ENCODE measurements around the gene CBX4. TPM values are rescaled to one million over a fixed set of nuclear protein-coding genes. Genes with fewer than 3 reads are reported as not detected.

The CBX4 gene
- total and polyA plus RNA-seq, 2 of the 4 experiments (the other 2 are of a cell fraction): 3.2 to 9.4 TPM

- TF ChIP-seq SMC3 (IDR thresholded peaks at IDR 0.05; ENCODE audit: low read depth, low read length) (no peak), MAZ (IDR thresholded peaks at IDR 0.05; ENCODE audit: borderline replicate concordance, low read depth, low read length) (no peak), MAFK (IDR thresholded peaks at IDR 0.05; ENCODE audit: low read depth, low read length) (no peak), RAD21 (IDR thresholded peaks at IDR 0.05; ENCODE audit: low read length) (no peak), NFE2L2 (IDR thresholded peaks at IDR 0.05; ENCODE audit: low read depth, low read length) (no peak), CHD1 (IDR thresholded peaks at IDR 0.05; ENCODE audit: low read depth, low read length) (no peak), FOS (IDR thresholded peaks at IDR 0.05; ENCODE audit: low read depth, low read length) (no peak)
Measured at GRCh38 chr17:79800325-79801155, 38.7 kb downstream of the CBX4 start (continued).

Measured in IMR-90 (cell line).